K562 (cell line): ENCODE measurements around the gene GRWD1. TPM values are rescaled to one million over a fixed set of nuclear protein-coding genes. Genes with fewer than 3 reads are reported as not detected.

Source experiments
- CBX3 ChIP-seq, 2 experiments: IDR thresholded peaks; 1 replicate in 1 of 2; 2 replicates in 1 of 2; pipeline ENCODE4 v1.6.1; 2012; ENCODE audit warnings: inconsistent platforms in 2 of 2, low read length in 2 of 2, borderline replicate concordance in 1 of 2, control low read depth in 1 of 2
- HNRNPUL1 ChIP-seq: fragments of 200-400 bp; formaldehyde crosslinking; IDR thresholded peaks from 2 replicates; pipeline ENCODE4 v1.6.1; 2017; ENCODE audit warnings: low read length
- IRF2 ChIP-seq: sonication (generic); formaldehyde crosslinking; IDR thresholded peaks from 2 replicates; pipeline ENCODE4 v1.8.1; 2022; ENCODE audit warnings: mild to moderate bottlenecking, missing genetic modification reagents
- NR2F6 ChIP-seq: fragments of 450-650 bp; formaldehyde crosslinking; IDR thresholded peaks from 2 replicates; pipeline ENCODE4 v1.4.0; 2020; ENCODE audit warnings: mild to moderate bottlenecking
- POLR2G ChIP-seq: fragments of 200-400 bp; formaldehyde crosslinking; IDR thresholded peaks from 2 replicates; pipeline ENCODE4 v1.6.1; 2017; ENCODE audit warnings: low read depth, mild to moderate bottlenecking, antibody characterized with exemption, low read length, moderate library complexity
- RBM25 ChIP-seq: fragments of 200-400 bp; formaldehyde crosslinking; IDR thresholded peaks from 2 replicates; pipeline ENCODE4 v1.6.1; 2018; ENCODE audit warnings: low read length, low read depth, moderate library complexity; ENCODE audit not compliant: severe bottlenecking
- XRCC3 ChIP-seq: fragments of 450-650 bp; IDR thresholded peaks from 2 replicates; pipeline ENCODE4 v1.6.1; 2017; ENCODE audit warnings: mild to moderate bottlenecking, moderate library complexity
- ZKSCAN3 ChIP-seq: fragments of 250-450 bp; sonication (Bioruptor Pico); IDR thresholded peaks from 2 replicates; pipeline ENCODE4 v1.4.0; 2020
- ZNF140 ChIP-seq: fragments of 250-450 bp; sonication (Bioruptor Pico); IDR thresholded peaks from 2 replicates; pipeline ENCODE4 v1.8.0; 2021; ENCODE audit warnings: moderate library complexity, mild to moderate bottlenecking, inconsistent platforms
- polyA plus RNA-seq, 8 experiments: library from polyadenylated mRNA; depleted of rRNA in 4 of 8; stranded (reverse) in 5 of 8; unstranded in 3 of 8; fragments of >200 nt; fragmentation: Nextera tagmentation in 2 of 8; fragmentation: Illumina TruSeq in 1 of 8; extraction: Ambion mirVana in 2 of 8; extraction: Trizol in 1 of 8; gene quantifications; 2 replicates each; pipeline versions ENCODE4 v1.2.1 to v1.2.3, GENCODE V29; 2011 to 2014; ENCODE audit warnings: inconsistent platforms in 1 of 8, missing spikeins in 1 of 8
- total RNA-seq, 7 experiments: library from RNA; depleted of rRNA in 6 of 7; stranded (reverse); fragments of >200 nt in 6 of 7; fragmentation: Illumina TruSeq in 2 of 7; extraction: Trizol in 2 of 7; gene quantifications; 2 replicates each; pipeline versions ENCODE4 v1.2.1 to v1.2.3, GENCODE V29; 2011 to 2021; ENCODE audit warnings: low replicate concordance in 1 of 7
- TF ChIP-seq, protein P1 (sequence below): fragments of 450-650 bp; formaldehyde crosslinking; IDR thresholded peaks from 2 replicates; pipeline ENCODE4 v1.4.0; 2020; ENCODE audit warnings: mild to moderate bottlenecking, moderate library complexity
- TF ChIP-seq, protein P2 (sequence below): fragments of 450-650 bp; IDR thresholded peaks from 2 replicates; pipeline ENCODE4 v1.6.1; 2017; ENCODE audit warnings: antibody characterized with exemption
- TF ChIP-seq, protein P3 (sequence below): IDR thresholded peaks from 2 replicates; pipeline ENCODE4 v1.6.1; 2011; ENCODE audit not compliant: insufficient read length; ENCODE audit errors: extremely low read depth

GRWD1 gene
- total and polyA plus RNA-seq, 9 of the 15 experiments (the other 6 are each of a cell fraction or from before 2014, with no cell fraction given), result 1.5 to 87.2 (median 24.5) TPM

DNA sequence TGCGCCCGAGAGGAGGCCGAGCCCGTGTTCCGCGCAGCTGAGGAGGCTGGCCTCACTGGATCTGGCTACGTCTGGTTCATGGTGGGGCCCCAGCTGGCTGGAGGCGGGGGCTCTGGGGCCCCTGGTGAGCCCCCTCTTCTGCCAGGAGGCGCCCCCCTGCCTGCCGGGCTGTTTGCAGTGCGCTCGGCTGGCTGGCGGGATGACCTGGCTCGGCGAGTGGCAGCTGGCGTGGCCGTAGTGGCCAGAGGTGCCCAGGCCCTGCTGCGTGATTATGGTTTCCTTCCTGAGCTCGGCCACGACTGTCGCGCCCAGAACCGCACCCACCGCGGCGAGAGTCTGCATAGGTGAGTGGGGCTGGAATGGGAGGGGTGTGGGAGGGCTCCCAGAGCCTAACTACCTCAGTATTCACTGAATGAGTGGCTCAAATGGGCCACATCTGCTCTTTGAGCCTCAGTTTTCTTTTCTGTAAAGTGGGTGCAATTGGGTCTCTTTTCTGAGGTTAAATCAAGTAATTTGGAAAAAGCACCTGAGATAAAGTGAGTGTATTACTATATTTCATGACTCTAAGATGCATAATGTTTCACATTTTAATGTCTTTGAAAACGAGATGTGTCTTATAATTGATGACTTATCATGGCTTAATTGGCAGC is 40.6 kb upstream of the GRWD1 start (continued):
- TF ChIP-seq, protein P1, sequence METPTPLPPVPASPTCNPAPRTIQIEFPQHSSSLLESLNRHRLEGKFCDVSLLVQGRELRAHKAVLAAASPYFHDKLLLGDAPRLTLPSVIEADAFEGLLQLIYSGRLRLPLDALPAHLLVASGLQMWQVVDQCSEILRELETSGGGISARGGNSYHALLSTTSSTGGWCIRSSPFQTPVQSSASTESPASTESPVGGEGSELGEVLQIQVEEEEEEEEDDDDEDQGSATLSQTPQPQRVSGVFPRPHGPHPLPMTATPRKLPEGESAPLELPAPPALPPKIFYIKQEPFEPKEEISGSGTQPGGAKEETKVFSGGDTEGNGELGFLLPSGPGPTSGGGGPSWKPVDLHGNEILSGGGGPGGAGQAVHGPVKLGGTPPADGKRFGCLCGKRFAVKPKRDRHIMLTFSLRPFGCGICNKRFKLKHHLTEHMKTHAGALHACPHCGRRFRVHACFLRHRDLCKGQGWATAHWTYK (CRISPR knock-in tag), result no peak
- TF ChIP-seq, protein P2, sequence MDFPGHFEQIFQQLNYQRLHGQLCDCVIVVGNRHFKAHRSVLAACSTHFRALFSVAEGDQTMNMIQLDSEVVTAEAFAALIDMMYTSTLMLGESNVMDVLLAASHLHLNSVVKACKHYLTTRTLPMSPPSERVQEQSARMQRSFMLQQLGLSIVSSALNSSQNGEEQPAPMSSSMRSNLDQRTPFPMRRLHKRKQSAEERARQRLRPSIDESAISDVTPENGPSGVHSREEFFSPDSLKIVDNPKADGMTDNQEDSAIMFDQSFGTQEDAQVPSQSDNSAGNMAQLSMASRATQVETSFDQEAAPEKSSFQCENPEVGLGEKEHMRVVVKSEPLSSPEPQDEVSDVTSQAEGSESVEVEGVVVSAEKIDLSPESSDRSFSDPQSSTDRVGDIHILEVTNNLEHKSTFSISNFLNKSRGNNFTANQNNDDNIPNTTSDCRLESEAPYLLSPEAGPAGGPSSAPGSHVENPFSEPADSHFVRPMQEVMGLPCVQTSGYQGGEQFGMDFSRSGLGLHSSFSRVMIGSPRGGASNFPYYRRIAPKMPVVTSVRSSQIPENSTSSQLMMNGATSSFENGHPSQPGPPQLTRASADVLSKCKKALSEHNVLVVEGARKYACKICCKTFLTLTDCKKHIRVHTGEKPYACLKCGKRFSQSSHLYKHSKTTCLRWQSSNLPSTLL, result no peak
- TF ChIP-seq IRF2 (CRISPR knock-in tag) (0 out of 2 replicates have a peak, but pooled peaks have one; percentile 44), RBM25 (peak; percentile 82), NR2F6 (CRISPR knock-in tag) (no peak), ZKSCAN3 (CRISPR knock-in tag) (no peak), POLR2G (peak; percentile 65), HNRNPUL1 (no peak), CBX3 (IDR thresholded peaks at IDR 0.05; ENCODE audit: borderline replicate concordance in 1 of 2, low read length in 2 of 2) (0 out of 3 replicates have a peak, but pooled peaks of 1 of the 2 experiments have one; percentile 21), ZNF140 (CRISPR knock-in tag) (no peak), XRCC3 (no peak)
- TF ChIP-seq, protein P3, sequence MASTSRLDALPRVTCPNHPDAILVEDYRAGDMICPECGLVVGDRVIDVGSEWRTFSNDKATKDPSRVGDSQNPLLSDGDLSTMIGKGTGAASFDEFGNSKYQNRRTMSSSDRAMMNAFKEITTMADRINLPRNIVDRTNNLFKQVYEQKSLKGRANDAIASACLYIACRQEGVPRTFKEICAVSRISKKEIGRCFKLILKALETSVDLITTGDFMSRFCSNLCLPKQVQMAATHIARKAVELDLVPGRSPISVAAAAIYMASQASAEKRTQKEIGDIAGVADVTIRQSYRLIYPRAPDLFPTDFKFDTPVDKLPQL, result no peak
